Subcutaneous adipose tissue (tissue), 4 donors: Measurements from ENCODE around the gene OBSCN. TPM values are rescaled to one million over a fixed set of nuclear protein-coding genes. Genes with fewer than 3 reads are reported as not detected.

ENCODE experiments used
- total RNA-seq, 4 donors: library from RNA; depleted of rRNA; stranded (reverse); fragments of >200 nt; gene quantifications; one replicate each; pipeline ENCODE4 v1.1.0, GENCODE V29; 2016
- TF ChIP-seq, protein P1 (sequence below): fragments of 450-650 bp; IDR thresholded peaks from one replicate; pipeline ENCODE4 v1.5.1; 2016; ENCODE audit warnings: low read depth, mild to moderate bottlenecking, control low read depth, antibody characterized with exemption, moderate library complexity

The OBSCN gene
- total RNA-seq, 4 donors from 2014 or later = 4.1 to 4.9 (median 4.7) TPM

DNA sequence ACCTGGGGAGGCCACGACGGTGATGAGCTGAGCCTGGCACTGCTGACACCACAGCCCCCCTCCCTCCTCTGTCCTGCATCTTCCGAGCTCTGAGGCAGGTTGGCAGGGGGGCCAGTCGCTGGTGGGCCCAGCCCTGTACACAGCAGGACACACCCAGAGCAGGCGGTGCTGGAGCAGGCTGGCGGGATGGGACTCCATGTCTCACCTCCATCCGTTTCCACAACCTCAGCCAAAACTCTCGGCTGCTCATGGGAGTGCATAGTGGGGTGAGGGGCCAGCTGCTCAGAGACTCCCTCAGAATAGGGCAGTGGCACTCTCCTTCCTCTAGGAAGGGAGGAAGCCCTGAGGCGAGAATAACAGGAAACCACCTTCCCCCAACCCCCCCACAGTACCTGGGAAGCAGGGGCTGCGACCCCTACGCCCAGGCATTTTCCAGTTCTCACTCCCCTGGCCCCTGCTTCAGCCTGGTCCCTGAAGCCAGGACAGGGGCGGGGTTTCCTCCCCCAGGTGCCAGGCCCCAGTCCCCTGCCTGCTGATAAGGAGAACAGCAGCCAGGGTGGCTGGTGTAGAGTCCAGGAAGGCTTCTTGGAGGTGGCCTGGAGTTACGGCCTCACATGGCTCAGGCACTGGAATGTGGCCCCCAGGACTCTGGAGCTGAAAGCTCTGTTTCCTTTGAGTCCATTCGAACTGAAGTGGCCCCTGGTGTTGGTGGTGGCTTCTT is 45.4 kb upstream of the OBSCN start:
- TF ChIP-seq, protein P1, sequence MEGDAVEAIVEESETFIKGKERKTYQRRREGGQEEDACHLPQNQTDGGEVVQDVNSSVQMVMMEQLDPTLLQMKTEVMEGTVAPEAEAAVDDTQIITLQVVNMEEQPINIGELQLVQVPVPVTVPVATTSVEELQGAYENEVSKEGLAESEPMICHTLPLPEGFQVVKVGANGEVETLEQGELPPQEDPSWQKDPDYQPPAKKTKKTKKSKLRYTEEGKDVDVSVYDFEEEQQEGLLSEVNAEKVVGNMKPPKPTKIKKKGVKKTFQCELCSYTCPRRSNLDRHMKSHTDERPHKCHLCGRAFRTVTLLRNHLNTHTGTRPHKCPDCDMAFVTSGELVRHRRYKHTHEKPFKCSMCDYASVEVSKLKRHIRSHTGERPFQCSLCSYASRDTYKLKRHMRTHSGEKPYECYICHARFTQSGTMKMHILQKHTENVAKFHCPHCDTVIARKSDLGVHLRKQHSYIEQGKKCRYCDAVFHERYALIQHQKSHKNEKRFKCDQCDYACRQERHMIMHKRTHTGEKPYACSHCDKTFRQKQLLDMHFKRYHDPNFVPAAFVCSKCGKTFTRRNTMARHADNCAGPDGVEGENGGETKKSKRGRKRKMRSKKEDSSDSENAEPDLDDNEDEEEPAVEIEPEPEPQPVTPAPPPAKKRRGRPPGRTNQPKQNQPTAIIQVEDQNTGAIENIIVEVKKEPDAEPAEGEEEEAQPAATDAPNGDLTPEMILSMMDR = no peak

DNA sequence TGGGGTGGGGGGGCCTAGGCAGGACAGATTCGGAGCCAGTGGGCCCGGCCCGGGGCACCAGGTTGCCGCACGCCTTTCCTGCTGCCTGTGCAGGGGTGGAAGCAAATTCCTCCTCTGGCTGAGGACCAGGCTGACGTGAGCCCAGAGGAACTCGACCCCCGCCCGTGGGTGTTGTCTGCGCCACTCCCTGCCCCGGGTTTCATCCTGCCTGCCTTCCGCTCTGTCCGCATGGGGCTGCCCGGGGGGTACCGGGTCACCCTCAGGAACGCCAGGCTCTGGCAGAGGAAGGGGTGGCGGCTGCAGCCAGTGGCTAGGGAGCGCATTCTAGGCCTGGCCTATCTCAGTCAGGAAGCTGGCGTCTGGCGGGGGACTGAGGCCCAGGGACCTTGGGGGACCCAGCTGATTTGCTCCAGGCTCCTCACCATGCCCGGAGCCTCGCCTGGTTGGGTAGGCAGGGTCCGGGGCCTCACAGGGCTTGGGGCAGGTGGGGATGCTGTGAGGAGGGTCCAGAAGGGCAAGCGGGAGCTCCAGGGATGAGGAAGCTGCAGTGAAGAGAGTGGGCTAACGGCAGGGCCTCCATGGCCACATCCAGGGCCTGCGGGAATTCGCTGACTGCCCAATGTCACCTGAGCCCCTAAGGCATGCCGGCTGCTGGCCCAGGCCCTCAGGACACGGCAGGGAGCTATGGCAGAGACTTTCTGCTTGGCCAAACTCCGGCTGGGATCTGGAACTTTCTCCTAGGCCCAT is 44.7 kb upstream of the OBSCN start:
- TF ChIP-seq, protein P1 = no peak

DNA sequence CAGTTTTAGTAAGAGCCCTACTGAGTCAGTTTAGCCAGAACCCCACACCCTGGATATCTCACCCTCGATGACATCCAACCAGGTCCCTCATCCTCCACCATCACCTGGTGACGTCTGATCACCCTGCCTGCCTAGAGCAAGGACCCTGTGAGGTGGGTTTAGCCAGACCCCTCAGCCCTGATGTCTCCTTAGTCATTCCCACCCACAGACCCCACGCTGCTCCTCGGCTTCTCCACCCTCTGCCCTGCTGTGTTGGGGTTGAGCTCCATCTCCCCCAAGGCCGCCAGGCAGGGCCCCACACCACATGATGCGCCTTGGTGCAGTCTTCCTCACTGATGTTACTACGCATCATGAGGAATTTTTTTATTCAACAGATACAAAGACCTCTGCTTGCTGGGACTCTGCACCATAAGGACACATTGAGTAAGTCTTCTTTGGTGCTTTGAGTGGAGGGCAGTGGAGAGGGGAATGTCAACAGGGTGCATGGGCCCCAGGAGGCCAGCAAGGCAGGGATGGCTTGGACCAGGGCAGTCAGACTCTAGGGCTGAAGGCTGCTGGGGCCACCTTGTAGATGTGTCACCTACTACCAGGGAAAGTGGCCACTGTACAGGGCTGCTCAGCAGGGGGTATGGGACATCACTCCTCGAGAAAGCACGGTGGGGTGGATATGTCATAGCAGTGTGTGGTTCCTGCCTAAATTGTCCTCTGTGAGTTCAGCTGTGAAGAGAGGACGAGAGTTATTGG is 43.9 kb upstream of the OBSCN start:
- TF ChIP-seq, protein P1 = no peak

DNA sequence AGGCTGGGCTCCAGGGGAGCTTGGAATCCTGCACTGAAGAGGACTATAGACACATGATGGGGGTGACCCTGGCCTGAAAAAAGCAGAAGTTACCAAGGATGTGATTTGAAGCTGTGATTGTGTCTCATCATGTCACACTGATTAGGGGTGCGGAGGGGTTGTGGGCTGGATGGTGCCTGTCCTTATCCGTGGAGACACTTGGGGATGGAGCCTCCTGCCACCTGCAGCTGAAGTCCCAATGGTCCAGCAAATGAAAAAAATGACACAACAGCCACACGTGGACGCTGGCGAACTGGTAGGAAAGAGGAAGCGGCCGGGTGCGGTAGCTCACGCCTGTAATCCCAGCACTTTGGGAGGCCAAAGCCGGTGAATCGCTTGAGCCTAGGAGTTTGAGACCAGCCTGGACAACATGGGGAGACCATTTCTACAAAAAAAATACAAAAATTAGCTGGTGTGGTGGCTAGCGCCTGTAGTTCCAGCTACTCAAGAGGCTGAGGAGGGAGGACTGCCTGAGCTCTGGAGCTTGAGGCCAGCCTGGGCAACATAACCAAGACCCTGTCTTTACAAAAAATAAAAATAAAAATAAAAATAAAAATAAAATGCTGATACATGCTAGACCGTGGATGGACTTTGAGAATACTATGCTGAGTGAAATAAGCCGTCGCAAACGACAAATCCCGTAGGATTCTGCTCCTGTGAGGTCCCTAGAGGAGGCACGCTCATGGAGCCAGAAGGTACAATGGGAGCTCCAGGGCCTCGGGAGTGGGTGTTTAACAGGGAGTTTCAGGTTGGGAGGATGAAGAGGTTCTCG is 43.1 kb upstream of the OBSCN start:
- TF ChIP-seq, protein P1 = no peak

DNA sequence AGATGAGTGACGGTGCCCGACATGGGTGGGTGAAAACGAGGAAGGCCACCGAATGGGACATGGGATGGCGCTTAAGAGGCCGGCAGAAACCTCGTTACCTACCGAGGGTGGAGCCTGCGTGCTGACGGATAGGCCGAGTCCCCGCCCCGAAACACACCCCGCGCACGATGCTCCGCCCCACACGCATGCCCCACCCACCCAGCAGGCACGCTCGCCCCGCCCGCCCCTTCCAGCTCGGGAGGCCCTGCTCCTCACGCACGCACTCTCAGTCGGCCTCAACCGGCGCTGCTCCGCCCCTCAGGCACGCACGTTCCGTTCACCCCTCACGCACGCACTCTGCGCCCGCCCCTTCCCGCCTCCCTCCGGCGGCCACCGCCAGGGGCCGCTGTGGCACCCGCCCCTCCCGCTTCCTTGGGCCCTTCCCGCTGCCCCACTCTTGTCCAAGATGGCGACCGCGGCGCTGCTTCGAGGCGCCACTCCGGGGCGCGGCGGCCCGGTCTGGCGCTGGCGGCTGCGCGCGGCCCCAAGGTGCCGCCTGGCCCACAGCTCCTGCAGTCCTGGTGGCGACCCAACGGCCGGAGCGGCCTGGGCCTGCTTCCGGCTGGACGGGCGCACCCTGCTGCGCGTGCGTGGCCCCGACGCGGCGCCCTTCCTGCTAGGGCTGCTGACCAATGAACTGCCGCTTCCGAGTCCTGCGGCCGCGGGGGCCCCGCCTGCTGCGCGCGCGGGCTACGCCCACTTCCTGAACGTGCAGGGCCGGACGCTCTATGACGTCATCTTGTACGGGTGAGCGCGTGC is 42.3 kb upstream of the OBSCN start, which contains the start of gene IBA57:
TSS of gene IBA57 (plus strand) at position 433 of the 798 bp plus-strand sequence. CDS start at position 446, 13 bp downstream.
- TF ChIP-seq, protein P1 = no peak

DNA sequence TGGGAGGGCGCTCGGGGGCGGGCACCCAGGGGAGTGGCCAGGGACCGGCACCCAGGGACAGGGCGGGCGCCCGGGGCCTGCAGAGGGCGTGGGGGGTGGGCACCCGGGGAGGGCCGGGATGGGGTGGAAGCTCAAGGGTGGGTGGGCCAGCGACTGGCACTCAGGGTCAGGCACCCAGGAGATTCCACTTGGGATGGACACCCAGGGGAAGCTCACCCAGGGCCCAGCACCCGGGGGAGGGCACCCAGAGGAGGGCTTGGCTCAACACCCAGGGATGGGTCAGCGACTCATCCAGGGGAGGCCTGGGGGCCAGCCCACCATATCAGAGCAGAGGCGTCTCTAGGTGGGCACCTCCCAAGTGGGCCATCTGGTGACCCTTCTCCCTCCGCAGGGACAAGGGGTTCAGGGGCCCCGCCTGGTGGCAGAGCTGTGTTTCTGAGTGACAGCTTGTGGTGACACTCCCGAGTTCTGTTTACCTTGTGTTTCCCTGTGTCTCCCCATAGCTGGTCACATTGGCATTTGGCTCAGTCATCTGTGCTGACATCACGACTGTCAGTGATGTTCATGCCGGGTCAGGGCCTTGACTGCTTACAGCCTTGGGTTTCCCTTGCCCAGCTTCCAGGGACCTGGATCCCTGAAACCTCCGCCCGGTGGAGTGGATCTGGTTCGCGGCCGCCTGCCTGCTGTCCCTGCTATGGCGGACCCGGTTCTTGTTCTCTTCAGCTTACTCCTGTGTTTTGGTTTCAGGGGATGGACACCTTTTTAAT is 41.5 kb upstream of the OBSCN start:
- TF ChIP-seq, protein P1 = no peak
